CMK (cell line): ENCODE measurements around the gene GABRB3.
"Not testable (repeated sequence)": the region's sequence is repeated elsewhere in the genome, so short reads cannot be mapped to it uniquely, and the experiment has no call there.

Experiments used
- DNase-seq: peaks from one replicate; pipeline ENCODE4 v3.0.0-alpha.2; 2010; ENCODE audit warnings: low read depth

The GABRB3 gene

GRCh38 chr15:26736502-26737248 lies 36.2 kb downstream of the GABRB3 start:
- DNase-seq: no peak

GRCh38 chr15:26731965-26732364 lies 40.9 kb downstream of the GABRB3 start:
- no peak for DNase-seq

GRCh38 chr15:26729581-26729980 lies 43.3 kb downstream of the GABRB3 start:
- DNase-seq: no peak

GRCh38 chr15:26729030-26729429 lies 43.8 kb downstream of the GABRB3 start:
- no peak for DNase-seq

- DNase-seq: no peak
Measured at GRCh38 chr15:26724381-26725150, 48.3 kb downstream of the GABRB3 start.

- no peak for DNase-seq
Measured at GRCh38 chr15:26722621-26723160, 50.2 kb downstream of the GABRB3 start.

GRCh38 chr15:26721232-26721967 lies 51.5 kb downstream of the GABRB3 start:
- DNase-seq: no peak

GRCh38 chr15:26720546-26720945 lies 52.3 kb downstream of the GABRB3 start:
- DNase-seq: no peak

- DNase-seq: not testable (repeated sequence)
Measured at GRCh38 chr15:26719866-26720265, 53.0 kb downstream of the GABRB3 start.

GRCh38 chr15:26716069-26716468 lies 56.8 kb downstream of the GABRB3 start:
- no peak for DNase-seq

GRCh38 chr15:26713498-26713897 lies 59.4 kb downstream of the GABRB3 start:
- DNase-seq: no peak

- DNase-seq: no peak
Measured at GRCh38 chr15:26712335-26712734, 60.5 kb downstream of the GABRB3 start.

GRCh38 chr15:26711445-26711844 lies 61.4 kb downstream of the GABRB3 start:
- DNase-seq: no peak

GRCh38 chr15:26702381-26702780 lies 70.5 kb downstream of the GABRB3 start:
- no peak for DNase-seq

- DNase-seq: no peak
Measured at GRCh38 chr15:26698555-26698954, 74.3 kb downstream of the GABRB3 start.

- DNase-seq: no peak
Measured at GRCh38 chr15:26697913-26698312, 75.0 kb downstream of the GABRB3 start.

GRCh38 chr15:26691249-26691648 lies 81.6 kb downstream of the GABRB3 start:
- no peak for DNase-seq

GRCh38 chr15:26690778-26691177 lies 82.1 kb downstream of the GABRB3 start:
- DNase-seq: no peak

GRCh38 chr15:26689462-26689861 lies 83.4 kb downstream of the GABRB3 start:
- no peak for DNase-seq

GRCh38 chr15:26686547-26687187 lies 86.2 kb downstream of the GABRB3 start:
- no peak for DNase-seq

- no peak for DNase-seq
Measured at GRCh38 chr15:26682598-26683164, 90.2 kb downstream of the GABRB3 start.

- no peak for DNase-seq
Measured at GRCh38 chr15:26679927-26680326, 92.9 kb downstream of the GABRB3 start.
